Activated naive CD8-positive, alpha-beta T cell treated with anti-CD3 and anti-CD28 coated beads, Interleukin-2, amount 50 U/mL, for 16 hours (primary cell): Measurements from ENCODE around the gene CCDC9.
"Not testable (repeated sequence)": the region's sequence is repeated elsewhere in the genome, so short reads cannot be mapped to it uniquely, and the experiment has no call there.

ENCODE experiments used
- DNase-seq: peaks from one replicate; pipeline ENCODE4 v3.0.0-alpha.2; 2020; ENCODE audit warnings: low read depth, low spot score

The CCDC9 gene

GRCh38 chr19:47232422-47233211 is 23.7 kb upstream of the CCDC9 start:
- DNase-seq, result no peak

GRCh38 chr19:47236072-47236675 is 20.2 kb upstream of the CCDC9 start:
- DNase-seq, result no peak

GRCh38 chr19:47239152-47239551 is 17.2 kb upstream of the CCDC9 start:
- no peak for DNase-seq

- DNase-seq, result no peak
Observed at GRCh38 chr19:47239610-47240296, 16.6 kb upstream of the CCDC9 start.

GRCh38 chr19:47240556-47240955 is 15.8 kb upstream of the CCDC9 start:
- DNase-seq, result no peak

GRCh38 chr19:47240996-47241918 is 15.1 kb upstream of the CCDC9 start:
- peak; percentile 72 for DNase-seq

GRCh38 chr19:47241919-47242577 is 14.3 kb upstream of the CCDC9 start:
- DNase-seq, result no peak

- DNase-seq, result no peak
Observed at GRCh38 chr19:47243364-47243775, 13.0 kb upstream of the CCDC9 start.

GRCh38 chr19:47243776-47244547 is 12.4 kb upstream of the CCDC9 start:
- DNase-seq, result peak; percentile 85

GRCh38 chr19:47247308-47247990 is 8.9 kb upstream of the CCDC9 start:
- DNase-seq, result peak; percentile 54

- not testable (repeated sequence) for DNase-seq
Observed at GRCh38 chr19:47253016-47253415, 3.3 kb upstream of the CCDC9 start.

- no peak for DNase-seq
Observed at GRCh38 chr19:47253467-47253881, 2.9 kb upstream of the CCDC9 start.

- DNase-seq, result no peak
Observed at GRCh38 chr19:47253970-47254369, 2.4 kb upstream of the CCDC9 start.

- peak; percentile 99 for DNase-seq
Observed at GRCh38 chr19:47256693-47257410, 527 bp downstream of the CCDC9 start.

- no peak for DNase-seq
Observed at GRCh38 chr19:47257411-47258169, 1.3 kb downstream of the CCDC9 start.

- DNase-seq, result no peak
Observed at GRCh38 chr19:47258434-47258833, 2.1 kb downstream of the CCDC9 start.

- no peak for DNase-seq
Observed at GRCh38 chr19:47258895-47259555, 2.7 kb downstream of the CCDC9 start.

GRCh38 chr19:47260476-47260875 is 4.2 kb downstream of the CCDC9 start:
- no peak for DNase-seq
